OCI-LY7 (cell line): Measurements from ENCODE around the gene APOA1. TPM values are rescaled to one million over a fixed set of nuclear protein-coding genes. Genes with fewer than 3 reads are reported as not detected.

Experiments used
- BruUV-seq: library from RNA; stranded (reverse); fragments of 400-500 nt; replicated peaks from 2 replicates; lab custom pipeline; 2021; lab: Mats Ljungman, UMichigan
- CTCF ChIA-PET: fragments of 300-600 bp; sonication (Branson Sonifier 250); formaldehyde crosslinking; loops from one replicate; lab custom pipeline; 2022; ENCODE audit warnings: antibody characterized with exemption; ENCODE audit not compliant: unreplicated experiment; lab: Charles Lee
- POLR2A ChIA-PET: fragments of 300-600 bp; sonication (Branson Sonifier 250); formaldehyde crosslinking; loops from one replicate; lab custom pipeline; 2022; ENCODE audit warnings: antibody characterized with exemption; lab: Charles Lee
- DNase-seq: peaks from one replicate; pipeline ENCODE4 v3.0.0-alpha.2; 2015; ENCODE audit warnings: low spot score
- H2AFZ ChIP-seq: fragments of 200-600 bp; sonication (generic), shearing (Covaris generic); 2 replicates; pipeline ENCODE4 v1.6.1; 2014; ENCODE audit warnings: mild to moderate bottlenecking, antibody characterized with exemption, low read length, moderate library complexity
- H3K27ac ChIP-seq: fragments of 200-600 bp; sonication (generic); 2 replicates; pipeline ENCODE4 v1.5.1; 2014; ENCODE audit warnings: mixed run types, low read depth, mild to moderate bottlenecking, moderate library complexity, low read length, inconsistent platforms; ENCODE audit not compliant: poor library complexity, severe bottlenecking
- H3K36me3 ChIP-seq: fragments of 200-600 bp; sonication (generic); 2 replicates; pipeline ENCODE4 v1.6.1; 2014; ENCODE audit warnings: mild to moderate bottlenecking, antibody characterized with exemption, low read length, moderate library complexity, mixed read lengths; ENCODE audit not compliant: insufficient read depth
- H3K4me1 ChIP-seq: fragments of 200-600 bp; sonication (generic); 2 replicates; pipeline ENCODE4 v1.5.1; 2014; ENCODE audit warnings: mild to moderate bottlenecking, low read length; ENCODE audit not compliant: insufficient read depth, poor library complexity, severe bottlenecking
- H3K4me2 ChIP-seq: fragments of 200-600 bp; sonication (generic); 2 replicates; pipeline ENCODE4 v1.6.1; 2014; ENCODE audit warnings: mild to moderate bottlenecking, low read length
- H3K4me3 ChIP-seq: fragments of 200-600 bp; sonication (generic); 2 replicates; pipeline ENCODE4 v1.5.1; 2014; ENCODE audit warnings: mild to moderate bottlenecking, low read depth, low read length; ENCODE audit not compliant: poor library complexity, severe bottlenecking
- H3K79me2 ChIP-seq: fragments of 200-600 bp; sonication (generic); 2 replicates; pipeline ENCODE4 v1.6.1; 2016; ENCODE audit warnings: low read depth, mild to moderate bottlenecking, low read length, moderate library complexity, mixed read lengths; ENCODE audit not compliant: insufficient read depth
- H3K9me2 ChIP-seq: fragments of 200-600 bp; sonication (generic); 2 replicates; pipeline ENCODE4 v1.6.1; 2016; ENCODE audit warnings: mild to moderate bottlenecking, low read length, mixed read lengths; ENCODE audit not compliant: insufficient read depth
- H3K9me3 ChIP-seq: fragments of 200-600 bp; sonication (generic); 2 replicates; pipeline ENCODE4 v1.6.1; 2014; ENCODE audit warnings: mild to moderate bottlenecking, mixed run types, low read length, mixed read lengths
- H4K20me1 ChIP-seq: fragments of 200-600 bp; sonication (generic); 2 replicates; pipeline ENCODE4 v1.6.1; 2014; ENCODE audit warnings: mild to moderate bottlenecking, antibody characterized with exemption, low read length, moderate library complexity, mixed read lengths; ENCODE audit not compliant: insufficient read depth
- CTCF ChIP-seq: fragments of 200-600 bp; sonication (generic); conservative IDR thresholded peaks from 2 replicates; pipeline ENCODE4 v1.5.1; 2014; ENCODE audit warnings: mild to moderate bottlenecking, antibody characterized with exemption, low read length, moderate library complexity, mixed read lengths
- EZH2phosphoT487 ChIP-seq: fragments of 200-600 bp; sonication (generic); IDR thresholded peaks from 2 replicates; pipeline ENCODE4 v1.6.1; 2018; ENCODE audit warnings: low read depth, borderline replicate concordance, mild to moderate bottlenecking, mixed run types, antibody characterized with exemption, low read length, moderate library complexity, mixed read lengths
- intact Hi-C: fragments of 100-400 bp; cut with micrococcal nuclease; formaldehyde crosslinking; loops from one replicate; pipeline ENCODE4 v1.10.0; 2022; ENCODE audit not compliant: unreplicated experiment
- total RNA-seq, 2 experiments: library from RNA; depleted of rRNA in 1 of 2; stranded (reverse); fragments of >200 nt in 1 of 2; shearing (Covaris generic) in 1 of 2; gene quantifications; 2 replicates each; pipeline ENCODE4 v1.2.3, GENCODE V29; 2014 to 2022

Gene APOA1
- total RNA-seq, 2 experiments from 2014 or later, result 0.22 TPM; not detected in 1

- Histone ChIP-seq H3K27ac (no peak overlapping the region), H3K36me3 (no peaks in the 10 kb centered on the region), H3K9me2 (no peaks in the 10 kb centered on the region), H3K79me2 (no peaks in the 10 kb centered on the region), H4K20me1 (no peaks in the 10 kb centered on the region), H3K9me3 (no peaks in the 10 kb centered on the region), H3K4me2 (no peak overlapping the region), H3K4me1 (peaks cover 13% of the 10 kb centered on the region), H3K4me3 (no peak overlapping the region), H2AFZ (no peak overlapping the region)
- intact Hi-C loops, result no loop called here
- no peak for DNase-seq
- TF ChIP-seq CTCF (no peak), EZH2phosphoT487 (no peak)
- POLR2A ChIA-PET, result interaction anchor here (0.5 kb wide), 1 partner anchor 405 kb away, joined by 3 read pairs; no protein-coding TSS in a partner anchor
- CTCF ChIA-PET, result no interaction called here
- BruUV-seq, result no TSS peak
Measured at GRCh38 chr11:116833491-116833815, 4.0 kb downstream of the APOA1 start.

GRCh38 chr11:116832350-116833290 is 4.8 kb downstream of the APOA1 start:
- intact Hi-C loops, result loop anchor here (1.0 kb wide), 1 partner anchor 274 kb away; no protein-coding TSS in a partner anchor
- Histone ChIP-seq H3K27ac (no peak overlapping the region), H3K4me1 (peaks cover 13% of the 10 kb centered on the region), H2AFZ (no peak overlapping the region), H3K9me2 (no peaks in the 10 kb centered on the region), H4K20me1 (no peaks in the 10 kb centered on the region), H3K36me3 (no peaks in the 10 kb centered on the region), H3K4me2 (no peak overlapping the region), H3K9me3 (no peaks in the 10 kb centered on the region), H3K4me3 (no peak overlapping the region), H3K79me2 (no peaks in the 10 kb centered on the region)
- no peak for TF ChIP-seq EZH2phosphoT487
- TF ChIP-seq CTCF, result peak; percentile 63
- DNase-seq, result peak; percentile 36
- ChIA-PET CTCF (no interaction called here), POLR2A (no interaction called here)
- no TSS peak for BruUV-seq
